ENCODE results near the gene MACROD2. TPM values are rescaled to one million over a fixed set of nuclear protein-coding genes. Genes with fewer than 3 reads are reported as not detected.

The MACROD2 gene
- polyA plus RNA-seq, 6 donors from 2014 or later = 27.2 to 49.3 (median 36.4) TPM

DNA sequence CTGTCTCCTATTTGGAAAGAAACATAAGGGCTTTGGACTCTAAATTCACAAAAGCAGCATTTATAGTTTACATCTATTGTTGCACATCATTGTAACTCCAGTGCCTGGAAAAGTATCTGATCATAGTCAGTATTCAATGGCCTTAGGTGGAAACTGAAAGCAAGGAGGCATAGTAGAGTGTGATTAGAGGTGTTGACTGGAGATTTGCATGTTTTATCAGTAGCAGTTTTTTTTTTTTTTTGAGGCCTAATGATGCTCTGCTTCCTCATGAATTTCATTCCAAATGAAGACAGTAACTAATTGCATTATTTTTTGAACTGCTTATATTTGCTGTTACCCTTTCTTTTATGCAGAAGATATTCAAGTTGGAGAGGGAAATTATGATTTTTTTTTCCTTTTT, 555.3 kb downstream of the MACROD2 start:
- Mint-ChIP-seq H3K27me3 (peaks cover 0 to 8% (median 0%) of the 10 kb centered on the region in 3 donors), H3K4me3 (no peak overlapping the region), H3K36me3 (no peaks in the 10 kb centered on the region), H3K27ac (no peak overlapping the region), H3K9me3 (peaks cover 0 to 5% (median 0%) of the 10 kb centered on the region in 7 donors), H3K4me1 (no peaks in the 10 kb centered on the region)
- ATAC-seq (ENCODE audit: low read depth in 2 of 2) = no peak
- no peak for DNase-seq

DNA sequence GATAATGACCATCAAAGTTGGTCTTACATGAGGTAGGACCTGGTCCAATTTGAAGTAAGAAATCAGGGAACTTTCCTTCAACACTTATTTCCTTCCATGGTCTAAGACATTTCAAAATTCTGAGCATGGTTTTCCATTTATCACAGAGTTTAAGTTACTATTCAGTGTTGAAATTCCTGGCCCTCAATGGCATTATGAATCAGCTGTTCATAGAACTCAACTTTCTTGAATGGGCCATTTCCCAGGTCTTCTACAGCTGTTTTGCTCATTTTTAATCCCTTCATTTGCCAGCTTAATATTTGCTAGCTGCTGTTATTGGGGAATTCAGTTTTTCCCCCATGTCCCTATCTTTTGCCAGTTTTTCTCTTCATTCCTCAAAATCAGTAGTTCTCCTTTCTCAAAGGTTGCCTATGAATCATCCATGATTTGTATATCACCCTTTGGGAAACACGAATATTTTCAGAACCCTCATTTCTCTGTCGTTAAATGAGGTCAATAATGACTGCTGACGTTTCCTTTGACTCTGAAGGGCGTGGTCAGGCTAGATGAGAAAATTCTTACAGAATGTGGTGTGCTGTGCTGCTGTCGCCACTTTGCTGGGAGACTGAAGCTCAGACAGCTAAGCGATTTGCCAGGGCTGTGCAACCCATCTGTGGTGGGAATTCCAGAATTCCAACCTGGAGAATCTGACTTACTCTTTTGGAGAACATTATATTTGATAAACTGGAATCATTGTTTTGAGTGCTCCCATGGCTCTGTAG, 558.6 kb downstream of the MACROD2 start:
- DNase-seq (no peak), ATAC-seq (ENCODE audit: low read depth in 2 of 2) (no peak)
- Mint-ChIP-seq H3K4me3 (no peak overlapping the region), H3K9me3 (peaks cover 0 to 5% (median 0%) of the 10 kb centered on the region in 7 donors), H3K27ac (no peak overlapping the region), H3K4me1 (no peaks in the 10 kb centered on the region), H3K27me3 (peaks cover 0 to 8% (median 0%) of the 10 kb centered on the region in 3 donors), H3K36me3 (no peaks in the 10 kb centered on the region)

DNA sequence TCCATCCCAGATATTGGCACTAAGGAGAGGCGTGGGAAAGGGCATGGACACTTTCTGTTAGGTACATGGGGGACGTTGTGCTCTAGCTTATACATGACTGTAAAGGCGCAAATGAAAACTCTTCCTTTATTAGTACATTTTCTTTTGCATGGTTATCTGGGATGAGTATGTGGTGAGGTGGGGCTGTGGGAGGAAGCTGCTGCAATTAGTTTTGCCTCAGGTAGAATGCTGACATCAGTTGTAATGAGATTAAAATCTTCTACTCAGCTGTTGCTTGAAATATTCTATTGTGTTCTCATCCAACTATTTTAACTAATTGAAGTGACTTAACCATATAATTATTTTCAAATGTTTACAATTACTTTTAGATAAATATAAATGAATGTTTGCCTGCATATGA, 560.4 kb downstream of the MACROD2 start:
- Mint-ChIP-seq H3K4me3 (no peak overlapping the region), H3K27ac (no peak overlapping the region), H3K4me1 (no peaks in the 10 kb centered on the region), H3K36me3 (no peaks in the 10 kb centered on the region), H3K27me3 (peaks cover 0 to 4% (median 0%) of the 10 kb centered on the region in 3 donors), H3K9me3 (no peaks in the 10 kb centered on the region)
- ATAC-seq (ENCODE audit: low read depth in 2 of 2) (no peak), DNase-seq (no peak)

DNA sequence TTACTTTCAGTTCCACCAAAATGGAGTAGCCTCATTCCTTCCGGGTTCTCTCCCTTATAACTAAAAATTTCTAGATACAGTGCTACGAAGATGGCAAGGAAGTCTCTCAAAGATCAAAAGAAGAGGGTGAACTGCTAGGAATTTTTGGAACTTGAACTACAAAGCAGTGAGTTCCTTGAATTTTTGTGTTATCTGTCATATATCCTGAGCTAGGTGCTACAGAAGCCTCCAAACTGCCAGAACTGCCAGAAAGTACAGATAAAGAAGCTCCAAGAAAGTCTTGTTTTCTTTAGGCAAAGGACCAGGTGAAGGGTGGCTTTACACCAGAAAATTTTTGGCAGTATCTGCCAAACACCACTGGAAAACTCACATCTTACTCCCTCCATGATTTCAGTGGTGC, 560.9 kb downstream of the MACROD2 start:
- Mint-ChIP-seq H3K27me3 (peaks cover 0 to 4% (median 0%) of the 10 kb centered on the region in 3 donors), H3K36me3 (no peaks in the 10 kb centered on the region), H3K9me3 (no peaks in the 10 kb centered on the region), H3K4me1 (no peaks in the 10 kb centered on the region), H3K4me3 (no peak overlapping the region), H3K27ac (no peak overlapping the region)
- DNase-seq (no peak), ATAC-seq (ENCODE audit: low read depth in 2 of 2) (no peak)

GRCh38 chr20:14559612-14560011, 564.3 kb downstream of the MACROD2 start:
- DNase-seq (no peak), ATAC-seq (ENCODE audit: low read depth in 2 of 2) (no peak)
- Mint-ChIP-seq H3K9me3 (peaks cover 0 to 6% (median 0%) of the 10 kb centered on the region in 7 donors), H3K27ac (no peak overlapping the region), H3K27me3 (peaks cover 0 to 4% (median 0%) of the 10 kb centered on the region in 3 donors), H3K4me1 (no peaks in the 10 kb centered on the region), H3K4me3 (no peak overlapping the region), H3K36me3 (no peaks in the 10 kb centered on the region)

DNA sequence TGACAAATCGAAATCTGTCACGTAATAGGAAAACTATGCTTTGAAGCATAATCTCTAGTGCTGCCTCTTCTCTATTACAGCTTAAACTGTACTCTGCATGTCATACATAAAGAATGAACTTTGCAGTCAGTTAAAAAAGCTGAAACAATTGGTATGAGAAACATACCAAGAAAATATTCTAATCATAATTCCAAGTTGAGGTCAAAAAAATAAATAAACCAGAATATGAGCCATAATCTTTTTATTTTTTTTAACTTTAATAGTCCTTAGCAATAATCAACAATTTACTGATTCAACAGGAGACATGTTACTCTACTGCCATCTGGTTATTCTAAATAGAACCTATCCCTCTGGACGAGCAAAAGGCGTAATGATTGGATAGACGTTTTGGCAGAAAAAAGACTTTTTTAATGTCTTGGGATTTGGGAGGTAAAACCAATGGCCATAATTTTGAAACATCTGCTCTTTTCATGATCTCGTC, 566.5 kb downstream of the MACROD2 start:
- Mint-ChIP-seq H3K4me1 (no peaks in the 10 kb centered on the region), H3K27me3 (peaks cover 0 to 4% (median 0%) of the 10 kb centered on the region in 3 donors), H3K4me3 (no peak overlapping the region), H3K27ac (no peak overlapping the region), H3K36me3 (no peaks in the 10 kb centered on the region), H3K9me3 (peaks cover 0 to 9% (median 4%) of the 10 kb centered on the region in 7 donors)
- DNase-seq (no peak), ATAC-seq (ENCODE audit: low read depth in 2 of 2) (no peak)

GRCh38 chr20:14562981-14563380, 567.7 kb downstream of the MACROD2 start:
- Mint-ChIP-seq H3K27ac (no peak overlapping the region), H3K36me3 (no peaks in the 10 kb centered on the region), H3K27me3 (peaks cover 0 to 4% (median 0%) of the 10 kb centered on the region in 3 donors), H3K4me1 (no peaks in the 10 kb centered on the region), H3K9me3 (peaks cover 0 to 12% (median 5%) of the 10 kb centered on the region in 7 donors), H3K4me3 (no peak overlapping the region)
- ATAC-seq (ENCODE audit: low read depth in 2 of 2) = no peak
- no peak for DNase-seq

DNA sequence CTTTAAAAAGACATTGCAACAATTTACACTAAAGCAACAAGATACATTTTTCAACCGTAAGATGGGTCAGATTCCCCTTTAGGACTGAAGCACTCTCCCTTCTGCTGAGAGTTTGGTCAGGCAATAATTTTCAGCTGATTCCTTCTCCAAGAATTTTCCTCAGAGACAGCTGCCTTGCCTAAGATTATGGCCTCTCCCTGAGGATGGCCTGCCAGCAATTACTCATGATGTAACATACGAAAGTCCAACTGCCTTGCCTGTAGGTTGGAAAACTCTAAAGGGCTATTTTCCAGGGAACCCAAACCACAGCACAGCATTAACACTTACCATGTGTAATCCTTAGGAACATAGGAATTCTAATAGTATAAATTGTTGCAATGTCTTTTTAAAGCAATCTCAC, 571.2 kb downstream of the MACROD2 start:
- H3K36me3 Mint-ChIP-seq = no peaks in the 10 kb centered on the region
- no peak overlapping the region for H3K4me3 Mint-ChIP-seq
- no peak for DNase-seq
- ATAC-seq (ENCODE audit: low read depth in 2 of 2) = no peak
- H3K4me1 Mint-ChIP-seq = no peaks in the 10 kb centered on the region
- no peak overlapping the region for H3K27ac Mint-ChIP-seq
- H3K9me3 Mint-ChIP-seq = peaks cover 0 to 12% (median 5%) of the 10 kb centered on the region in 7 donors
- no peaks in the 10 kb centered on the region for H3K27me3 Mint-ChIP-seq

DNA sequence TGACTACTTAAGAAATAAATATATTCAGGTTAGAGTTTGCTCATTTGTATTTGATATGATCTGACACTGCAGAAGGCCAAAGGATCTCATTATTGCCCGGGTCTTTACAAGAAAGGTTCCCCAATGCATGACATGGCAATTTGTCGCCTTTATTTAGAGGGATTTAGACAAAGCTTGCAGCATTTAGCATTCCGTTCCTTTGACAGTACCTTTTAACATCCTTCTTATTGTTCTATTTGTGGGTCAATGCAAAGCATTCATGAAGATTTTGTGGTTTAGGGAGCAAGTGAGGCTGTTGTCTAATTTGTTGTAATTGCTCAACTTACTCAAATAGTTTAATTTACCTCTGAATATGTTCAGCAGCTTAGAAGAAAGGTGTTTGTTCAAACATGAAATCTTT, 572.9 kb downstream of the MACROD2 start:
- DNase-seq (no peak), ATAC-seq (ENCODE audit: low read depth in 2 of 2) (no peak)
- H3K36me3 Mint-ChIP-seq = no peaks in the 10 kb centered on the region
- no peaks in the 10 kb centered on the region for H3K4me1 Mint-ChIP-seq
- no peak overlapping the region for H3K27ac Mint-ChIP-seq
- H3K4me3 Mint-ChIP-seq = no peak overlapping the region
- no peaks in the 10 kb centered on the region for H3K27me3 Mint-ChIP-seq
- peaks cover 0 to 12% (median 4%) of the 10 kb centered on the region in 7 donors for H3K9me3 Mint-ChIP-seq

GRCh38 chr20:14568701-14569100, 573.4 kb downstream of the MACROD2 start:
- Mint-ChIP-seq H3K4me3 (no peak overlapping the region), H3K4me1 (no peaks in the 10 kb centered on the region), H3K27me3 (no peaks in the 10 kb centered on the region), H3K9me3 (peaks cover 0 to 12% (median 4%) of the 10 kb centered on the region in 7 donors), H3K27ac (no peak overlapping the region), H3K36me3 (no peaks in the 10 kb centered on the region)
- DNase-seq (no peak), ATAC-seq (ENCODE audit: low read depth in 2 of 2) (no peak)

DNA sequence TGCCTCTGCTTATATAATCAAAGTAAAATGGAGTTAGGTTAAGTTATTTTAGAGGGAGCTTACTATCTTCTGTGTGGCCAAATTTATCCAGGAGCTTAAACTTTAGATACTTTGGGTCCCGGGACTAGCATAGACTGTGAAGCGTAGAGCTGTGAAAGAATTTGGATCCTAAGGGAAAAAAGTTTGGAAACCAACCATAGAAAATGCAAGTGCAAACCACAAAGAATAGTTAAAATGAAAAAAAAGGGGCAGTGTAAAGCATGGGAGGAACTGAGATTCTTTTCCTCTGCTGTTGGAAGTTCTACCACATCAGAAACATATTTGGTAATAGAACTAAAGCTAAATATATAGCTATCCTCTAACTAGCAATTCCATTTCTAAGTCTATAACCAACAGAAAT, 574.3 kb downstream of the MACROD2 start:
- H3K9me3 Mint-ChIP-seq = peaks cover 0 to 7% (median 4%) of the 10 kb centered on the region in 7 donors
- ATAC-seq (ENCODE audit: low read depth in 2 of 2) (no peak), DNase-seq (no peak)
- H3K4me3 Mint-ChIP-seq = no peak overlapping the region
- H3K4me1 Mint-ChIP-seq = no peaks in the 10 kb centered on the region
- H3K36me3 Mint-ChIP-seq = no peaks in the 10 kb centered on the region
- H3K27ac Mint-ChIP-seq = no peak overlapping the region
- H3K27me3 Mint-ChIP-seq = no peaks in the 10 kb centered on the region

DNA sequence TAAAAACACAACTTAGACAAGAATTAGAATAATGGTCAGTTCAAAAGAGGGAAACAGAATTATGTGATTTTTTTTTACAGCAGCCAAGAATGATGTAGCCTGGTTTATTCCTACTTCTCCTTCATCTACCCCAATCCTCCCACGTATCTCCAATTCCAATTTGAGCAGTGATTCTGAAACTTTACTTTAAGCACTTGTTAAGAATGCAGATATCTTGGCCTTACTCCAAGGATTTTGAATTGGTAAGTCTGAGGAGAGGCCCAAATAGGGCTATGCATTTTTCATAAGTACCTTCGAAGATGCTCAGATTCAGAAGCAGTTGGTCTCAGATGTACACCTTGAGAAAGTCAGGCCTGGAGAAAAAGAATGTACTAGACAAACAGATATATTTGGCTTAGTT, 575.5 kb downstream of the MACROD2 start:
- ATAC-seq (ENCODE audit: low read depth in 2 of 2) (no peak), DNase-seq (no peak)
- no peaks in the 10 kb centered on the region for H3K36me3 Mint-ChIP-seq
- H3K4me3 Mint-ChIP-seq = no peak overlapping the region
- H3K9me3 Mint-ChIP-seq = peaks cover 0 to 3% (median 1%) of the 10 kb centered on the region in 7 donors
- no peak overlapping the region for H3K27ac Mint-ChIP-seq
- H3K27me3 Mint-ChIP-seq = no peaks in the 10 kb centered on the region
- H3K4me1 Mint-ChIP-seq = no peaks in the 10 kb centered on the region

- Mint-ChIP-seq H3K27ac (no peak overlapping the region), H3K4me1 (no peaks in the 10 kb centered on the region), H3K27me3 (no peaks in the 10 kb centered on the region), H3K9me3 (no peaks in the 10 kb centered on the region), H3K4me3 (no peak overlapping the region), H3K36me3 (no peaks in the 10 kb centered on the region)
- no peak for DNase-seq
- ATAC-seq (ENCODE audit: low read depth in 2 of 2) = no peak
Observed at GRCh38 chr20:14573676-14574075, 578.4 kb downstream of the MACROD2 start.

- no peak for DNase-seq
- ATAC-seq (ENCODE audit: low read depth in 2 of 2) = no peak
- Mint-ChIP-seq H3K27ac (no peak overlapping the region), H3K9me3 (peaks cover 0 to 3% (median 0%) of the 10 kb centered on the region in 7 donors), H3K4me3 (no peak overlapping the region), H3K36me3 (no peaks in the 10 kb centered on the region), H3K27me3 (no peaks in the 10 kb centered on the region), H3K4me1 (no peaks in the 10 kb centered on the region)
Observed at GRCh38 chr20:14576196-14576877, 581.0 kb downstream of the MACROD2 start.
